GM21390 (cell line): Measurements from ENCODE around the gene LRRC55.

ENCODE experiments used
- ATAC-seq: cut with Tn5 transposase; IDR thresholded peaks from one replicate; pipeline ENCODE4 v1.9.1; 2021; ENCODE audit not compliant: unreplicated experiment

Gene LRRC55

GRCh38 chr11:57233702-57234101, 51.9 kb downstream of the LRRC55 start:
- ATAC-seq = no peak

- ATAC-seq = no peak
Observed at GRCh38 chr11:57235761-57236703, 54.3 kb downstream of the LRRC55 start.

GRCh38 chr11:57237204-57237681, 55.5 kb downstream of the LRRC55 start, which contains the start of gene APLNR:
Gene APLNR (minus strand): TSS chr11:57237250. CDS start chr11:57237004, 246 bp downstream.
- no peak for ATAC-seq

GRCh38 chr11:57239348-57239747, 57.6 kb downstream of the LRRC55 start:
- ATAC-seq = no peak

GRCh38 chr11:57240007-57240406, 58.3 kb downstream of the LRRC55 start:
- ATAC-seq = no peak

- ATAC-seq = no peak
Observed at GRCh38 chr11:57240757-57241156, 59.0 kb downstream of the LRRC55 start.
